Measurements from ENCODE around the gene SPACA7. TPM values are rescaled to one million over a fixed set of nuclear protein-coding genes. Genes with fewer than 3 reads are reported as not detected.

The SPACA7 gene
- total and polyA plus RNA-seq, 2 of the 13 experiments (the other 11 are each of a cell fraction or from before 2014, with no cell fraction given): not detected

GRCh38 chr13:112348642-112349345 lies 27.4 kb upstream of the SPACA7 start (continued):
- TF ChIP-seq SNAPC4 (CRISPR knock-in tag; IDR thresholded peaks at IDR 0.05) (no peak), ZFY (CRISPR knock-in tag; IDR thresholded peaks at IDR 0.05) (no peak), GZF1 (CRISPR knock-in tag; IDR thresholded peaks at IDR 0.05) (no peak), SRY (CRISPR knock-in tag; IDR thresholded peaks at IDR 0.05) (no peak), YEATS2 (CRISPR knock-in tag; IDR thresholded peaks at IDR 0.05; ENCODE audit: borderline replicate concordance) (no peak)

GRCh38 chr13:112349681-112350080 lies 26.5 kb upstream of the SPACA7 start:
- H3K79me2 ChIP-seq (ENCODE audit: insufficient read depth, low read length): no peaks in the 10 kb centered on the region
- H3K9me3 ChIP-seq (ENCODE audit: low read length): no peaks in the 10 kb centered on the region
- H3K36me3 ChIP-seq (replicated peaks in 1 of 2; ENCODE audit: control insufficient read depth in 1 of 2, insufficient read depth in 2 of 2, low read length in 2 of 2): no peaks in the 10 kb centered on the region
- no peak overlapping the region for H3K4me3 ChIP-seq (replicated peaks in 1 of 3; ENCODE audit: insufficient read depth in 1 of 3, low read depth in 2 of 3, low read length in 3 of 3)
- ATAC-seq (no peak), DNase-seq (ENCODE audit: low spot score) (no peak), FAIRE-seq (no peak)
- peaks cover 9% of the 10 kb centered on the region; the same call in 1 of the 2 replicates for H3K4me1 ChIP-seq (ENCODE audit: insufficient read depth, low read length)
- WGBS (ENCODE audit: low lambda C conversion rate): 4% methylated on average over 7 of the region's 13 CpGs
- CTCF ChIA-PET (ENCODE audit: low intra/inter-chr PET ratio, low total read pairs): no interaction called here
- H2AFZ ChIP-seq (ENCODE audit: low read length): no peak overlapping the region
- H3K27me3 ChIP-seq (ENCODE audit: control insufficient read depth in 1 of 2, insufficient read depth in 2 of 2, low read length in 2 of 2): peaks cover 7 to 71% of the 10 kb centered on the region in 2 experiments
- intact Hi-C loops (cut with micrococcal nuclease; ENCODE audit: unreplicated experiment) (no loop called here), in situ Hi-C loops (cut with HindIII; ENCODE audit: extremely low pct_ligation_motif_present, low pct_unique_long_range_greater_than_20kb) (no loop called here)
- H3K9ac ChIP-seq (ENCODE audit: insufficient read depth, low read depth, low read length): no peak overlapping the region
- H3K4me2 ChIP-seq (ENCODE audit: low read depth, low read length): no peak overlapping the region
- no TSS peak for BruUV-seq (replicated peaks)
- POLR2A ChIA-PET: no interaction called here
- H3K27ac ChIP-seq (ENCODE audit: extremely low read length, insufficient read depth, low read length): no peak overlapping the region
- no peaks in the 10 kb centered on the region for H4K20me1 ChIP-seq (ENCODE audit: insufficient read depth, low read length)
- no peak for TF ChIP-seq SMARCE1 (IDR thresholded peaks at IDR 0.05; ENCODE audit: borderline replicate concordance)
- no peak for TF ChIP-seq ZNF724P (CRISPR knock-in tag; IDR thresholded peaks at IDR 0.05; ENCODE audit: borderline replicate concordance)
- no peak for TF ChIP-seq BCLAF1 (IDR thresholded peaks at IDR 0.05)
- TF ChIP-seq ZNF512 (CRISPR knock-in tag; IDR thresholded peaks at IDR 0.05): no peak
- no peak for TF ChIP-seq ZNF792 (CRISPR knock-in tag; IDR thresholded peaks at IDR 0.05)

All from HepG2 (cell line).